Neural progenitor cell (in vitro differentiated cells): ENCODE measurements around the gene SVBP. TPM values are rescaled to one million over a fixed set of nuclear protein-coding genes. Genes with fewer than 3 reads are reported as not detected.

ENCODE experiments used
- DNase-seq: peaks from one replicate; pipeline ENCODE4 v3.0.0-alpha.2; 2016; ENCODE audit warnings: low spot score
- H2AFZ ChIP-seq: fragments of 200-600 bp; sonication (generic); replicated peaks from 2 replicates; pipeline ENCODE4 v1.6.1; 2016; ENCODE audit warnings: antibody characterized with exemption
- H3F3A ChIP-seq: fragments of 200-600 bp; sonication (generic); 2 replicates; pipeline ENCODE4 v1.6.1; 2016; ENCODE audit warnings: antibody characterized with exemption, low read depth
- H3K27ac ChIP-seq: fragments of 200-600 bp; sonication (generic); 2 replicates; pipeline ENCODE4 v1.5.1; 2016; ENCODE audit warnings: mild to moderate bottlenecking
- H3K27me3 ChIP-seq: fragments of 200-600 bp; sonication (generic); 2 replicates; pipeline ENCODE4 v1.6.1; 2016; ENCODE audit warnings: mild to moderate bottlenecking, moderate library complexity
- H3K36me3 ChIP-seq: fragments of 200-600 bp; sonication (generic); 2 replicates; pipeline ENCODE4 v1.5.1; 2016
- H3K4me1 ChIP-seq: fragments of 200-600 bp; sonication (generic); 2 replicates; pipeline ENCODE4 v1.6.1; 2016; ENCODE audit warnings: mixed run types
- H3K4me2 ChIP-seq: fragments of 200-600 bp; sonication (generic); 2 replicates; pipeline ENCODE4 v1.6.1; 2016
- H3K4me3 ChIP-seq: fragments of 200-600 bp; sonication (generic); 2 replicates; pipeline ENCODE4 v1.5.1; 2016
- H3K79me2 ChIP-seq: fragments of 200-600 bp; sonication (generic); 2 replicates; pipeline ENCODE4 v1.6.1; 2016; ENCODE audit warnings: low read depth
- H3K9ac ChIP-seq: fragments of 200-600 bp; sonication (generic); 2 replicates; pipeline ENCODE4 v1.6.1; 2016
- H3K9me3 ChIP-seq: fragments of 200-600 bp; sonication (generic); 2 replicates; pipeline ENCODE4 v1.5.1; 2016; ENCODE audit warnings: low read depth
- H4K20me1 ChIP-seq: fragments of 200-600 bp; sonication (generic); 2 replicates; pipeline ENCODE4 v1.6.1; 2016; ENCODE audit warnings: low read depth
- H3K27ac Mint-ChIP-seq: 3 replicates; pipeline ENCODE4 v1.8.0; 2021; ENCODE audit warnings: mixed read lengths
- H3K27me3 Mint-ChIP-seq: 2 replicates; pipeline ENCODE4 v1.8.0; 2022; ENCODE audit warnings: low read depth, mild to moderate bottlenecking, inconsistent platforms, moderate library complexity, mixed read lengths; ENCODE audit not compliant: insufficient read depth
- H3K36me3 Mint-ChIP-seq: 3 replicates; pipeline ENCODE4 v1.8.0; 2021; ENCODE audit warnings: mixed read lengths
- H3K4me1 Mint-ChIP-seq: 3 replicates; pipeline ENCODE4 v1.8.0; 2021; ENCODE audit warnings: mixed read lengths
- H3K4me3 Mint-ChIP-seq: 3 replicates; pipeline ENCODE4 v1.8.0; 2021; ENCODE audit warnings: mild to moderate bottlenecking, moderate library complexity, mixed read lengths
- H3K9me3 Mint-ChIP-seq: 3 replicates; pipeline ENCODE4 v1.8.0; 2020; ENCODE audit warnings: mixed read lengths
- CTCF ChIP-seq: fragments of 200-600 bp; sonication (generic); IDR thresholded peaks from 2 replicates; pipeline ENCODE4 v1.5.1; 2017; ENCODE audit warnings: antibody characterized with exemption, mild to moderate bottlenecking
- EZH2 ChIP-seq: fragments of 200-600 bp; sonication (generic); IDR thresholded peaks from 2 replicates; pipeline ENCODE4 v1.6.1; 2017; ENCODE audit warnings: antibody characterized with exemption, mild to moderate bottlenecking, moderate library complexity
- EZH2phosphoT487 ChIP-seq: fragments of 200-600 bp; sonication (generic); IDR thresholded peaks from 2 replicates; pipeline ENCODE4 v1.6.1; 2017; ENCODE audit warnings: antibody characterized with exemption
- total RNA-seq: library from RNA; depleted of rRNA; stranded (reverse); fragments of >200 nt; gene quantifications from 2 replicates; pipeline ENCODE4 v1.2.3, GENCODE V29; 2015; ENCODE audit warnings: low replicate concordance

The SVBP gene
- total RNA-seq, 1 donor from 2014 or later = 103 TPM

GRCh38 chr1:42852608-42852980, 35.4 kb upstream of the SVBP start:
- TF ChIP-seq CTCF (no peak), EZH2phosphoT487 (no peak), EZH2 (no peak)
- peaks cover 46% of the 10 kb centered on the region for H3K9me3 Mint-ChIP-seq
- no peak overlapping the region for H3K27ac Mint-ChIP-seq
- Histone ChIP-seq H3K4me2 (no peak overlapping the region), H3K4me1 (peaks cover 8% of the 10 kb centered on the region), H3K9ac (no peak overlapping the region), H3F3A (no peaks in the 10 kb centered on the region), H3K79me2 (peaks cover 22% of the 10 kb centered on the region), H3K9me3 (no peaks in the 10 kb centered on the region), H3K27me3 (no peaks in the 10 kb centered on the region), H3K4me3 (no peak overlapping the region), H4K20me1 (peaks cover 8% of the 10 kb centered on the region), H3K36me3 (peaks cover 4% of the 10 kb centered on the region), H2AFZ (no peak overlapping the region), H3K27ac (no peak overlapping the region)
- H3K4me1 Mint-ChIP-seq = peaks cover 14% of the 10 kb centered on the region
- H3K4me3 Mint-ChIP-seq = no peak overlapping the region
- peaks cover 68% of the 10 kb centered on the region for H3K36me3 Mint-ChIP-seq
- DNase-seq = no peak
- peaks cover 6% of the 10 kb centered on the region for H3K27me3 Mint-ChIP-seq

GRCh38 chr1:42851960-42852607, 34.9 kb upstream of the SVBP start:
- Histone ChIP-seq H3K4me2 (no peak overlapping the region), H3F3A (no peaks in the 10 kb centered on the region), H3K4me3 (no peak overlapping the region), H4K20me1 (peaks cover 13% of the 10 kb centered on the region), H3K27me3 (no peaks in the 10 kb centered on the region), H2AFZ (no peak overlapping the region), H3K79me2 (peaks cover 27% of the 10 kb centered on the region), H3K9me3 (no peaks in the 10 kb centered on the region), H3K4me1 (peaks cover 12% of the 10 kb centered on the region), H3K27ac (no peak overlapping the region), H3K36me3 (peaks cover 4% of the 10 kb centered on the region), H3K9ac (no peak overlapping the region)
- Mint-ChIP-seq H3K4me3 (no peak overlapping the region), H3K27ac (no peak overlapping the region), H3K9me3 (peaks cover 41% of the 10 kb centered on the region), H3K4me1 (peaks cover 15% of the 10 kb centered on the region), H3K36me3 (peaks cover 63% of the 10 kb centered on the region), H3K27me3 (peaks cover 6% of the 10 kb centered on the region)
- DNase-seq = no peak
- no peak for TF ChIP-seq EZH2
- TF ChIP-seq CTCF = no peak
- TF ChIP-seq EZH2phosphoT487 = no peak

- Histone ChIP-seq H3K9me3 (no peaks in the 10 kb centered on the region), H3K36me3 (peaks cover 4% of the 10 kb centered on the region), H3K4me3 (no peak overlapping the region), H3K79me2 (peaks cover 32% of the 10 kb centered on the region), H3K9ac (no peak overlapping the region), H3F3A (no peaks in the 10 kb centered on the region), H3K27ac (no peak overlapping the region), H2AFZ (no peak overlapping the region), H3K4me2 (no peak overlapping the region), H3K27me3 (no peaks in the 10 kb centered on the region), H4K20me1 (peaks cover 14% of the 10 kb centered on the region), H3K4me1 (peaks cover 12% of the 10 kb centered on the region)
- Mint-ChIP-seq H3K27ac (no peak overlapping the region), H3K27me3 (peaks cover 5% of the 10 kb centered on the region), H3K4me3 (no peak overlapping the region), H3K9me3 (peaks cover 35% of the 10 kb centered on the region), H3K36me3 (peaks cover 58% of the 10 kb centered on the region), H3K4me1 (peaks cover 16% of the 10 kb centered on the region)
- DNase-seq = no peak
- TF ChIP-seq EZH2phosphoT487 (no peak), EZH2 (no peak), CTCF (no peak)
These were observed 34.2 kb upstream of the SVBP start for GRCh38 chr1:42851420-42851819.
